Limb (tissue), 2 donors: ENCODE measurements around the gene PPP1R14B.

Experiments
- DNase-seq, 2 donors: peaks; one replicate each; pipeline ENCODE4 v3.0.0-alpha.2; 2016; ENCODE audit errors: extremely low spot score in 2 of 2

PPP1R14B gene

GRCh38 chr11:64246871-64247728 lies at the start of gene PPP1R14B:
PPP1R14B (minus strand) TSS chr11:64246943; CDS start chr11:64246673, 270 bp downstream.
- peak; percentile 88 to 92 for DNase-seq

GRCh38 chr11:64296236-64296635 lies 49.5 kb upstream of the PPP1R14B start:
- no peak for DNase-seq

GRCh38 chr11:64295760-64296159 lies 49.0 kb upstream of the PPP1R14B start:
- no peak for DNase-seq

GRCh38 chr11:64294774-64295173 lies 48.0 kb upstream of the PPP1R14B start:
- no peak for DNase-seq

GRCh38 chr11:64292460-64293254 lies 45.9 kb upstream of the PPP1R14B start:
- DNase-seq = no peak

GRCh38 chr11:64291752-64292459 lies 45.2 kb upstream of the PPP1R14B start:
- DNase-seq = peak in 1 of 2 donors; percentile 57

- DNase-seq = no peak
These were observed 44.6 kb upstream of the PPP1R14B start, which contains the start of gene KCNK4 for GRCh38 chr11:64291262-64291751. KCNK4 (plus strand) TSS chr11:64291302; CDS start chr11:64293019, 1,717 bp downstream.

GRCh38 chr11:64290352-64291261 lies 43.9 kb upstream of the PPP1R14B start:
- DNase-seq = no peak

GRCh38 chr11:64289002-64289564 lies 42.3 kb upstream of the PPP1R14B start:
- DNase-seq = no peak

GRCh38 chr11:64288353-64288750 lies 41.6 kb upstream of the PPP1R14B start:
- DNase-seq = no peak

GRCh38 chr11:64287676-64288352 lies 41.1 kb upstream of the PPP1R14B start:
- no peak for DNase-seq

- no peak for DNase-seq
These were observed 40.0 kb upstream of the PPP1R14B start for GRCh38 chr11:64286801-64287159.

GRCh38 chr11:64285885-64286800 lies 39.4 kb upstream of the PPP1R14B start:
- no peak for DNase-seq

GRCh38 chr11:64284962-64285884 lies 38.5 kb upstream of the PPP1R14B start, which contains the start of gene GPR137:
GPR137 (plus strand) TSS chr11:64285848; CDS start chr11:64286525, 677 bp downstream.
- DNase-seq = peak; percentile 84 to 96

GRCh38 chr11:64284048-64284961 lies 37.6 kb upstream of the PPP1R14B start, which contains the start of gene BAD:
BAD (minus strand) TSS chr11:64284665; CDS start chr11:64284368, 297 bp downstream.
- DNase-seq = peak; percentile 94 to 97

GRCh38 chr11:64283092-64283491 lies 36.3 kb upstream of the PPP1R14B start:
- DNase-seq = no peak
